ENCODE results near the gene STOML1.

STOML1 gene

GRCh38 chr15:73962433-73962832, 29.7 kb downstream of the STOML1 start:
- DNase-seq (ENCODE audit: low spot score): no peak

- DNase-seq (ENCODE audit: low spot score): peak; percentile 8
These were observed 31.5 kb downstream of the STOML1 start for GRCh38 chr15:73960472-73961070.

- DNase-seq (ENCODE audit: low spot score): peak; percentile 52
These were observed 32.3 kb downstream of the STOML1 start for GRCh38 chr15:73959801-73960200.

- peak; percentile 58 for DNase-seq (ENCODE audit: low spot score)
These were observed 33.0 kb downstream of the STOML1 start for GRCh38 chr15:73959012-73959581.

- peak; percentile 30 for DNase-seq (ENCODE audit: low spot score)
These were observed 34.3 kb downstream of the STOML1 start for GRCh38 chr15:73957785-73958184.

GRCh38 chr15:73957276-73957675, 34.8 kb downstream of the STOML1 start:
- DNase-seq (ENCODE audit: low spot score): peak; percentile 46

GRCh38 chr15:73956743-73957135, 35.4 kb downstream of the STOML1 start:
- peak; percentile 68 for DNase-seq (ENCODE audit: low spot score)

GRCh38 chr15:73955861-73956742, 36.0 kb downstream of the STOML1 start:
- DNase-seq (ENCODE audit: low spot score): peak; percentile 53

- DNase-seq (ENCODE audit: low spot score): peak; percentile 60
These were observed 36.8 kb downstream of the STOML1 start for GRCh38 chr15:73955326-73955725.

- peak; percentile 55 for DNase-seq (ENCODE audit: low spot score)
These were observed 37.6 kb downstream of the STOML1 start for GRCh38 chr15:73954188-73955145.

- peak; percentile 36 for DNase-seq (ENCODE audit: low spot score)
These were observed 39.0 kb downstream of the STOML1 start for GRCh38 chr15:73952913-73953750.

- no peak for DNase-seq (ENCODE audit: low spot score)
These were observed 39.8 kb downstream of the STOML1 start for GRCh38 chr15:73952171-73952912.

- no peak for DNase-seq (ENCODE audit: low spot score)
These were observed 40.5 kb downstream of the STOML1 start for GRCh38 chr15:73951601-73952000.

- peak; percentile 87 for DNase-seq (ENCODE audit: low spot score)
These were observed 41.1 kb downstream of the STOML1 start for GRCh38 chr15:73950831-73951561.

- no peak for DNase-seq (ENCODE audit: low spot score)
These were observed 41.6 kb downstream of the STOML1 start for GRCh38 chr15:73950479-73950830.

GRCh38 chr15:73949496-73949895, 42.6 kb downstream of the STOML1 start:
- no peak for DNase-seq (ENCODE audit: low spot score)

GRCh38 chr15:73948982-73949381, 43.1 kb downstream of the STOML1 start:
- no peak for DNase-seq (ENCODE audit: low spot score)

- no peak for DNase-seq (ENCODE audit: low spot score)
These were observed 43.7 kb downstream of the STOML1 start for GRCh38 chr15:73948396-73948795.

- no peak for DNase-seq (ENCODE audit: low spot score)
These were observed 44.4 kb downstream of the STOML1 start for GRCh38 chr15:73947651-73948050.
